SK-N-SH (cell line): Measurements from ENCODE around the gene MFAP3. TPM values are rescaled to one million over a fixed set of nuclear protein-coding genes. Genes with fewer than 3 reads are reported as not detected.

Experiments used
- CTCF ChIA-PET: fragments of 300-600, 350-600 bp; formaldehyde crosslinking; extraction: SDS; loops from one replicate; lab custom pipeline; 2021; lab: Yijun Ruan, JAX
- POLR2A ChIA-PET: fragments of 350-600 bp; sonication (Branson Sonifier 250); formaldehyde crosslinking; extraction: SDS; loops from one replicate; lab custom pipeline; 2020; ENCODE audit warnings: antibody characterized with exemption, inconsistent platforms; lab: Yijun Ruan, JAX
- DNase-seq: peaks from one replicate; pipeline ENCODE4 v3.0.0; 2012
- H2AFZ ChIP-seq: fragments of 200-600 bp; sonication (generic); 2 replicates; pipeline ENCODE4 v1.8.1; 2016; ENCODE audit warnings: antibody characterized with exemption, mild to moderate bottlenecking, low read depth
- H3F3A ChIP-seq: fragments of 200-600 bp; sonication (generic); replicated peaks from 2 replicates; pipeline ENCODE3; 2016; ENCODE audit warnings: antibody characterized with exemption, mild to moderate bottlenecking; ENCODE audit not compliant: insufficient read depth
- H3K27ac ChIP-seq, 2 experiments: fragments of 200-500 bp in 1 of 2; fragments of 200-600 bp in 1 of 2; sonication (Bioruptor generic) in 1 of 2; sonication (generic), shearing (Covaris generic) in 1 of 2; 2 replicates each; pipeline versions ENCODE4 v1.5.1 to v1.6.1; 2014 to 2016; ENCODE audit warnings: low read depth in 2 of 2, inconsistent platforms in 1 of 2, low read length in 1 of 2, mild to moderate bottlenecking in 1 of 2, mixed read lengths in 1 of 2
- H3K27me3 ChIP-seq: fragments of 200-600 bp; sonication (generic), shearing (Covaris generic); 2 replicates; pipeline ENCODE4 v1.6.1; 2016; ENCODE audit warnings: mixed run types; ENCODE audit not compliant: insufficient read depth
- H3K36me3 ChIP-seq, 2 experiments: fragments of 200-500 bp in 1 of 2; fragments of 200-600 bp in 1 of 2; sonication (Bioruptor generic) in 1 of 2; sonication (generic) in 1 of 2; replicated peaks in 1 of 2; 2 replicates each; pipeline versions ENCODE3 to v1.5.1; 2014 to 2016; ENCODE audit warnings: low read length in 1 of 2, mild to moderate bottlenecking in 1 of 2; ENCODE audit not compliant: insufficient read depth in 2 of 2, control insufficient read depth in 1 of 2
- H3K4me1 ChIP-seq, 2 experiments: fragments of 200-500 bp in 1 of 2; fragments of 200-600 bp in 1 of 2; sonication (Bioruptor generic) in 1 of 2; sonication (generic), shearing (Covaris generic) in 1 of 2; 2 replicates each; pipeline versions ENCODE4 v1.5.1 to v1.6.1; 2014 to 2016; ENCODE audit warnings: low read depth in 1 of 2, low read length in 1 of 2, mixed run types in 1 of 2; ENCODE audit not compliant: insufficient read depth in 2 of 2, control insufficient read depth in 1 of 2
- H3K4me2 ChIP-seq: fragments of 200-600 bp; sonication (generic), shearing (Covaris generic); 2 replicates; pipeline ENCODE4 v1.6.1; 2017; ENCODE audit warnings: mixed run types
- H3K4me3 ChIP-seq, 2 experiments: fragments of 200-500 bp in 1 of 2; fragments of 200-600 bp in 1 of 2; sonication (Bioruptor generic) in 1 of 2; sonication (generic), shearing (Covaris generic) in 1 of 2; 2 replicates each; pipeline versions ENCODE4 v1.5.1 to v1.8.1; 2014 to 2016; ENCODE audit warnings: low read depth in 2 of 2, inconsistent platforms in 1 of 2, low read length in 1 of 2, mild to moderate bottlenecking in 1 of 2, mixed read lengths in 1 of 2, moderate library complexity in 1 of 2
- H3K79me2 ChIP-seq: fragments of 200-600 bp; sonication (generic); 2 replicates; pipeline ENCODE4 v1.8.1; 2017; ENCODE audit warnings: mild to moderate bottlenecking; ENCODE audit not compliant: insufficient read depth
- H3K9ac ChIP-seq: fragments of 200-600 bp; sonication (generic); 2 replicates; pipeline ENCODE4 v1.6.1; 2017; ENCODE audit warnings: mixed run types
- H3K9me2 ChIP-seq: fragments of 200-600 bp; sonication (generic); 2 replicates; pipeline ENCODE4 v1.6.1; 2017; ENCODE audit warnings: mixed run types
- H3K9me3 ChIP-seq: fragments of 200-600 bp; sonication (generic); 2 replicates; pipeline ENCODE4 v1.6.1; 2017; ENCODE audit warnings: mixed run types, mild to moderate bottlenecking, moderate library complexity
- H4K20me1 ChIP-seq: fragments of 200-600 bp; sonication (generic); 2 replicates; pipeline ENCODE4 v1.6.1; 2017; ENCODE audit warnings: mild to moderate bottlenecking, mixed run types; ENCODE audit not compliant: insufficient read depth
- EP300 ChIP-seq, 2 experiments: IDR thresholded peaks; 2 replicates each; pipeline versions ENCODE4 v1.4.0 to v1.6.1; 2012; ENCODE audit warnings: borderline replicate concordance in 1 of 2, low read depth in 1 of 2, low read length in 1 of 2
- EZH2phosphoT487 ChIP-seq: fragments of 200-600 bp; sonication (generic); IDR thresholded peaks from 2 replicates; pipeline ENCODE4 v1.6.1; 2017; ENCODE audit warnings: low read depth, mixed run types, mild to moderate bottlenecking, antibody characterized with exemption, moderate library complexity, borderline replicate concordance
- FOSL2 ChIP-seq: IDR thresholded peaks from 2 replicates; pipeline ENCODE4 v1.4.0; 2012; ENCODE audit warnings: low read depth, mild to moderate bottlenecking, moderate library complexity, borderline replicate concordance
- FOXM1 ChIP-seq: IDR thresholded peaks from 2 replicates; pipeline ENCODE4 v1.4.0; 2012; ENCODE audit warnings: low read depth, mild to moderate bottlenecking
- GATA2 ChIP-seq: sonication (generic); formaldehyde crosslinking; IDR thresholded peaks from 2 replicates; pipeline ENCODE4 v1.5.0; 2020; ENCODE audit warnings: mild to moderate bottlenecking, missing genetic modification reagents
- MEF2A ChIP-seq: IDR thresholded peaks from 2 replicates; pipeline ENCODE4 v1.4.0; 2012; ENCODE audit warnings: low read depth, borderline replicate concordance
- MXI1 ChIP-seq: IDR thresholded peaks from 2 replicates; pipeline ENCODE4 v1.6.1; 2012; ENCODE audit warnings: mild to moderate bottlenecking, low read depth, low read length, improper control_type of control experiment
- NFIC ChIP-seq: IDR thresholded peaks from 2 replicates; pipeline ENCODE4 v1.4.0; 2012; ENCODE audit warnings: borderline replicate concordance
- WGBS: methylation state at CpG from one replicate; pipeline ENCODE4 v1.1.6; 2017; ENCODE audit warnings: low lambda C conversion rate; 5-methylcytosine and 5-hydroxymethylcytosine counted together
- polyA plus RNA-seq, 3 experiments: library from polyadenylated mRNA; depleted of rRNA; stranded (reverse); fragments of >200 nt; gene quantifications; 2 replicates each; pipeline ENCODE4 v1.2.3, GENCODE V29; 2012
- TF ChIP-seq, protein P1 (sequence below): IDR thresholded peaks from 2 replicates; pipeline ENCODE4 v1.4.0; 2012; ENCODE audit warnings: low read depth
- TF ChIP-seq, protein P2 (sequence below): IDR thresholded peaks from 2 replicates; pipeline ENCODE4 v1.4.0; 2012; ENCODE audit warnings: low read depth, borderline replicate concordance
- TF ChIP-seq, protein P3 (sequence below): fragments of 200-600 bp; sonication (generic); IDR thresholded peaks from 2 replicates; pipeline ENCODE4 v1.6.1; 2017; ENCODE audit warnings: antibody characterized with exemption, mild to moderate bottlenecking, moderate library complexity
- TF ChIP-seq, protein P4 (sequence below): IDR thresholded peaks from 2 replicates; pipeline ENCODE4 v1.6.1; 2012; ENCODE audit warnings: mild to moderate bottlenecking, low read depth, low read length, moderate library complexity

Gene MFAP3
- polyA plus RNA-seq, 1 of the 3 experiments (the other 2 are of a cell fraction): 16.0 TPM

DNA sequence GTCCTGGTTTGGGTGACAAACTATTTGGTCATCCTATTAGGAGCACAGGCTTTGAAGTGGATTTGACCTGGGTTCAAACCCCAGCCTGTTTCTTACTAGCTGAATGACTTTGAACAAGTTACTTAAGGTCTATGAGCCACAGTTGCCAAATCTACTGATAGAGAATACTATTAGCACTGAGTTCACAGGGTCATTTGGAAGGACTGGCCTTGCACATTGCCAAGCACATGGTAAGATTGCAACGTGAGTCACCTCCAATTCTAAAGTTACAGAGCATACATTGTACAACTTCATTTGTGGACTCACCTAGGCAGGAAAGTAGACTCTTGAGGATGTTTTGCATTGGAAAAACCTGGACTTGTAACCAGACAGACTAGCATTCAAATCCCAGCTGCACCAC, 38.9 kb downstream of the MFAP3 start:
- no peaks in the 10 kb centered on the region for H3K9me2 ChIP-seq
- ChIA-PET POLR2A (interaction anchor here (0.7 kb wide), 1 partner anchor 217 kb away, joined by 3 read pairs; no protein-coding TSS in a partner anchor), CTCF (interaction anchor here (1.0 to 11.6 kb wide), 8 partner anchors 41 to 328 kb away, joined by 3 to 184 read pairs (median 6); partner anchors contain the start of gene GALNT10)
- H3K27me3 ChIP-seq: no peaks in the 10 kb centered on the region
- 56% methylated on average over 1 of the region's 1 CpG for WGBS
- no peaks in the 10 kb centered on the region for H3K36me3 ChIP-seq
- no peak overlapping the region for H3K9ac ChIP-seq
- TF ChIP-seq, protein P1, sequence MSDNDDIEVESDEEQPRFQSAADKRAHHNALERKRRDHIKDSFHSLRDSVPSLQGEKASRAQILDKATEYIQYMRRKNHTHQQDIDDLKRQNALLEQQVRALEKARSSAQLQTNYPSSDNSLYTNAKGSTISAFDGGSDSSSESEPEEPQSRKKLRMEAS: no peak
- TF ChIP-seq EP300 (IDR thresholded peaks at IDR 0.05; ENCODE audit: borderline replicate concordance in 1 of 2, low read depth in 1 of 2, low read length in 1 of 2): no peak
- TF ChIP-seq, protein P2, sequence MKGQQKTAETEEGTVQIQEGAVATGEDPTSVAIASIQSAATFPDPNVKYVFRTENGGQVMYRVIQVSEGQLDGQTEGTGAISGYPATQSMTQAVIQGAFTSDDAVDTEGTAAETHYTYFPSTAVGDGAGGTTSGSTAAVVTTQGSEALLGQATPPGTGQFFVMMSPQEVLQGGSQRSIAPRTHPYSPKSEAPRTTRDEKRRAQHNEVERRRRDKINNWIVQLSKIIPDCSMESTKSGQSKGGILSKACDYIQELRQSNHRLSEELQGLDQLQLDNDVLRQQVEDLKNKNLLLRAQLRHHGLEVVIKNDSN: no peak
- TF ChIP-seq GATA2 (CRISPR knock-in tag): no peak
- TF ChIP-seq, protein P3, sequence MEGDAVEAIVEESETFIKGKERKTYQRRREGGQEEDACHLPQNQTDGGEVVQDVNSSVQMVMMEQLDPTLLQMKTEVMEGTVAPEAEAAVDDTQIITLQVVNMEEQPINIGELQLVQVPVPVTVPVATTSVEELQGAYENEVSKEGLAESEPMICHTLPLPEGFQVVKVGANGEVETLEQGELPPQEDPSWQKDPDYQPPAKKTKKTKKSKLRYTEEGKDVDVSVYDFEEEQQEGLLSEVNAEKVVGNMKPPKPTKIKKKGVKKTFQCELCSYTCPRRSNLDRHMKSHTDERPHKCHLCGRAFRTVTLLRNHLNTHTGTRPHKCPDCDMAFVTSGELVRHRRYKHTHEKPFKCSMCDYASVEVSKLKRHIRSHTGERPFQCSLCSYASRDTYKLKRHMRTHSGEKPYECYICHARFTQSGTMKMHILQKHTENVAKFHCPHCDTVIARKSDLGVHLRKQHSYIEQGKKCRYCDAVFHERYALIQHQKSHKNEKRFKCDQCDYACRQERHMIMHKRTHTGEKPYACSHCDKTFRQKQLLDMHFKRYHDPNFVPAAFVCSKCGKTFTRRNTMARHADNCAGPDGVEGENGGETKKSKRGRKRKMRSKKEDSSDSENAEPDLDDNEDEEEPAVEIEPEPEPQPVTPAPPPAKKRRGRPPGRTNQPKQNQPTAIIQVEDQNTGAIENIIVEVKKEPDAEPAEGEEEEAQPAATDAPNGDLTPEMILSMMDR: no peak
- no peak for TF ChIP-seq FOSL2
- no peak for TF ChIP-seq FOXM1
- no peak for TF ChIP-seq EZH2phosphoT487
- TF ChIP-seq MXI1: no peak
- TF ChIP-seq MEF2A: no peak
- TF ChIP-seq, protein P4, sequence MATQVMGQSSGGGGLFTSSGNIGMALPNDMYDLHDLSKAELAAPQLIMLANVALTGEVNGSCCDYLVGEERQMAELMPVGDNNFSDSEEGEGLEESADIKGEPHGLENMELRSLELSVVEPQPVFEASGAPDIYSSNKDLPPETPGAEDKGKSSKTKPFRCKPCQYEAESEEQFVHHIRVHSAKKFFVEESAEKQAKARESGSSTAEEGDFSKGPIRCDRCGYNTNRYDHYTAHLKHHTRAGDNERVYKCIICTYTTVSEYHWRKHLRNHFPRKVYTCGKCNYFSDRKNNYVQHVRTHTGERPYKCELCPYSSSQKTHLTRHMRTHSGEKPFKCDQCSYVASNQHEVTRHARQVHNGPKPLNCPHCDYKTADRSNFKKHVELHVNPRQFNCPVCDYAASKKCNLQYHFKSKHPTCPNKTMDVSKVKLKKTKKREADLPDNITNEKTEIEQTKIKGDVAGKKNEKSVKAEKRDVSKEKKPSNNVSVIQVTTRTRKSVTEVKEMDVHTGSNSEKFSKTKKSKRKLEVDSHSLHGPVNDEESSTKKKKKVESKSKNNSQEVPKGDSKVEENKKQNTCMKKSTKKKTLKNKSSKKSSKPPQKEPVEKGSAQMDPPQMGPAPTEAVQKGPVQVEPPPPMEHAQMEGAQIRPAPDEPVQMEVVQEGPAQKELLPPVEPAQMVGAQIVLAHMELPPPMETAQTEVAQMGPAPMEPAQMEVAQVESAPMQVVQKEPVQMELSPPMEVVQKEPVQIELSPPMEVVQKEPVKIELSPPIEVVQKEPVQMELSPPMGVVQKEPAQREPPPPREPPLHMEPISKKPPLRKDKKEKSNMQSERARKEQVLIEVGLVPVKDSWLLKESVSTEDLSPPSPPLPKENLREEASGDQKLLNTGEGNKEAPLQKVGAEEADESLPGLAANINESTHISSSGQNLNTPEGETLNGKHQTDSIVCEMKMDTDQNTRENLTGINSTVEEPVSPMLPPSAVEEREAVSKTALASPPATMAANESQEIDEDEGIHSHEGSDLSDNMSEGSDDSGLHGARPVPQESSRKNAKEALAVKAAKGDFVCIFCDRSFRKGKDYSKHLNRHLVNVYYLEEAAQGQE: no peak
- TF ChIP-seq NFIC: no peak
- H3K4me3 ChIP-seq: no peak overlapping the region
- H3F3A ChIP-seq: no peaks in the 10 kb centered on the region
- DNase-seq: no peak
- H2AFZ ChIP-seq: no peak overlapping the region
- H3K4me1 ChIP-seq: peaks cover 11 to 12% of the 10 kb centered on the region in 2 experiments; a peak in 2 of 4 replicates
- H3K4me2 ChIP-seq: no peak overlapping the region
- H3K79me2 ChIP-seq: no peaks in the 10 kb centered on the region
- no peak overlapping the region for H3K27ac ChIP-seq
- no peaks in the 10 kb centered on the region for H3K9me3 ChIP-seq
- H4K20me1 ChIP-seq: no peaks in the 10 kb centered on the region
